HG03378 (cell line): ENCODE data around the gene HMGB2.

Experiments
- ATAC-seq: cut with Tn5 transposase; IDR thresholded peaks from one replicate; pipeline ENCODE4 v1.9.1; 2021; ENCODE audit warnings: mild to moderate bottlenecking, moderate library complexity; ENCODE audit not compliant: unreplicated experiment

HMGB2 gene

GRCh38 chr4:173288698-173289352, 45.3 kb downstream of the HMGB2 start:
- ATAC-seq: peak; percentile 21

GRCh38 chr4:173288296-173288695, 45.9 kb downstream of the HMGB2 start:
- peak; percentile 62 for ATAC-seq

DNA sequence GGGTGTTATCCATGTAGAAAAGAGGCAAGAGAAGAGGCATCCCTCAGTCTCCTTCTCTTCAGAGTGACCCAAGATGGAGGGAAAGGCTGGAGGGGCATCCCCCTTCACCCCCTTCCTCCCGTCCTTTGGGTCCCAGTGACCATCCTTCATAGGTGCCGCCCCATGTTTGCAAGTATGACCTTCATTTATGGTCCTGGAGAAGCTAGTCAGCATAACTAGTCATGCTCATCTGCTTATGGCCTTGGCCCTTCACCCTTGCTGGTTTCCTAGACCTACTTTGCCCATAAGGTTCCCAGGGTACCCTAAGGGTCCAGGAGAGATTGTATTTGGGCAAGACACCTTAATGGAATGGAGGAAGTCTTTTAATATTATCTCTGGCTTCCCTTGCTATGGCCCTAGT, 46.7 kb downstream of the HMGB2 start:
- ATAC-seq: no peak

- no peak for ATAC-seq
Measured at GRCh38 chr4:173284463-173284862, 49.7 kb downstream of the HMGB2 start.

GRCh38 chr4:173282626-173283025, 51.5 kb downstream of the HMGB2 start:
- no peak for ATAC-seq

- ATAC-seq: no peak
Measured at GRCh38 chr4:173282256-173282562, 51.9 kb downstream of the HMGB2 start.

- no peak for ATAC-seq
Measured at GRCh38 chr4:173281406-173282255, 52.5 kb downstream of the HMGB2 start.
